CD14-positive monocyte (primary cell): ENCODE measurements around the gene LGR5. TPM values are rescaled to one million over a fixed set of nuclear protein-coding genes. Genes with fewer than 3 reads are reported as not detected.

Experiments used
- DNase-seq, 3 donors: peaks; one replicate each; pipeline ENCODE4 v3.0.0-alpha.2; 2011 to 2022
- H2AFZ ChIP-seq: 2 replicates; pipeline ENCODE4 v1.6.0; 2012; ENCODE audit warnings: mild to moderate bottlenecking, low read depth, low read length, inconsistent platforms; ENCODE audit not compliant: insufficient read depth, poor library complexity, severe bottlenecking
- H3K27ac ChIP-seq, 2 donors: 1 replicate in 1 of 2; 2 replicates in 1 of 2; pipeline ENCODE4 v1.5.1; 2012 to 2013; ENCODE audit warnings: low read length in 2 of 2, control low read depth in 1 of 2, inconsistent platforms in 1 of 2, low read depth in 1 of 2, mild to moderate bottlenecking in 1 of 2
- H3K27me3 ChIP-seq, 2 donors: one replicate each; pipeline versions ENCODE4 v1.6.0 to v1.6.1; 2011 to 2013; ENCODE audit warnings: low read length in 2 of 2; ENCODE audit not compliant: control insufficient read depth in 2 of 2, insufficient read depth in 2 of 2
- H3K36me3 ChIP-seq, 2 donors: replicated peaks in 1 of 2; 1 replicate in 1 of 2; 2 replicates in 1 of 2; pipeline versions ENCODE4 v1.5.1 to v1.6.1; 2012 to 2013; ENCODE audit warnings: low read length in 2 of 2, control low read depth in 1 of 2, inconsistent platforms in 1 of 2, mild to moderate bottlenecking in 1 of 2; ENCODE audit not compliant: insufficient read depth in 2 of 2, control insufficient read depth in 1 of 2
- H3K4me1 ChIP-seq, 2 donors: 1 replicate in 1 of 2; 2 replicates in 1 of 2; pipeline versions ENCODE4 v1.5.1 to v1.6.1; 2012 to 2013; ENCODE audit warnings: low read length in 2 of 2, control low read depth in 1 of 2, inconsistent platforms in 1 of 2, mild to moderate bottlenecking in 1 of 2, moderate library complexity in 1 of 2; ENCODE audit not compliant: insufficient read depth in 2 of 2, control insufficient read depth in 1 of 2
- H3K4me2 ChIP-seq: replicated peaks from 2 replicates; pipeline ENCODE3; 2012; ENCODE audit warnings: low read length, moderate library complexity, mild to moderate bottlenecking; ENCODE audit not compliant: poor library complexity, severe bottlenecking; ENCODE audit errors: extremely low read depth
- H3K4me3 ChIP-seq, 3 experiments: fragments of 200-600 bp in 1 of 3; sonication (generic) in 1 of 3; replicated peaks in 1 of 3; 1 replicate in 2 of 3; 2 replicates in 1 of 3; pipeline ENCODE4 v1.5.1; 2011 to 2013; ENCODE audit warnings: low read length in 3 of 3, mild to moderate bottlenecking in 3 of 3, control low read depth in 2 of 3, low read depth in 2 of 3, inconsistent platforms in 1 of 3, moderate library complexity in 1 of 3
- H3K79me2 ChIP-seq: 2 replicates; pipeline ENCODE4 v1.6.0; 2012; ENCODE audit warnings: mild to moderate bottlenecking, control low read depth, inconsistent platforms, low read length, moderate library complexity; ENCODE audit not compliant: insufficient read depth
- H3K9ac ChIP-seq: 2 replicates; pipeline ENCODE4 v1.6.0; 2017; ENCODE audit warnings: low read length, mild to moderate bottlenecking; ENCODE audit not compliant: insufficient read depth, poor library complexity, severe bottlenecking
- H3K9me3 ChIP-seq, 2 donors: replicated peaks in 1 of 2; 1 replicate in 1 of 2; 2 replicates in 1 of 2; pipeline versions ENCODE4 v1.5.1 to v1.6.1; 2012 to 2013; ENCODE audit warnings: low read length in 2 of 2, control low read depth in 1 of 2; ENCODE audit not compliant: control insufficient read depth in 1 of 2, insufficient read depth in 1 of 2
- H4K20me1 ChIP-seq: 2 replicates; pipeline ENCODE4 v1.6.0; 2012; ENCODE audit warnings: mild to moderate bottlenecking, low read length, control low read depth, moderate library complexity; ENCODE audit not compliant: insufficient read depth
- H3K27ac Mint-ChIP-seq, 7 donors: one replicate each; pipeline ENCODE4 v1.8.0; 2020; ENCODE audit warnings: mild to moderate bottlenecking in 7 of 7, mixed read lengths in 7 of 7, moderate library complexity in 6 of 7, inconsistent platforms in 2 of 7
- H3K27me3 Mint-ChIP-seq, 3 donors: one replicate each; pipeline ENCODE4 v1.8.0; 2021 to 2022; ENCODE audit warnings: low read depth in 3 of 3, mild to moderate bottlenecking in 3 of 3, mixed read lengths in 3 of 3, moderate library complexity in 3 of 3, inconsistent platforms in 1 of 3
- H3K36me3 Mint-ChIP-seq, 2 donors: one replicate each; pipeline ENCODE4 v1.8.0; 2020; ENCODE audit warnings: mixed read lengths in 2 of 2, inconsistent platforms in 1 of 2, mild to moderate bottlenecking in 1 of 2
- H3K4me1 Mint-ChIP-seq: one replicate; pipeline ENCODE4 v1.8.0; 2020; ENCODE audit warnings: mild to moderate bottlenecking, mixed read lengths
- H3K4me3 Mint-ChIP-seq, 2 donors: one replicate each; pipeline ENCODE4 v1.8.0; 2020; ENCODE audit warnings: mild to moderate bottlenecking in 2 of 2, mixed read lengths in 2 of 2, moderate library complexity in 1 of 2
- H3K9me3 Mint-ChIP-seq, 7 donors: one replicate each; pipeline ENCODE4 v1.8.0; 2020 to 2022; ENCODE audit warnings: mixed read lengths in 7 of 7, mild to moderate bottlenecking in 6 of 7, moderate library complexity in 6 of 7, inconsistent platforms in 2 of 7
- CTCF ChIP-seq: fragments of 200-600 bp; IDR thresholded peaks from one replicate; pipeline ENCODE4 v1.8.0; 2022; ENCODE audit warnings: antibody characterized with exemption, mild to moderate bottlenecking
- WGBS: methylation state at CpG from one replicate; pipeline ENCODE4 v1.1.5; 2013; ENCODE audit warnings: missing lambda C conversion rate; ENCODE audit not compliant: insufficient coverage; 5-methylcytosine and 5-hydroxymethylcytosine counted together
- intact Hi-C, 2 donors: fragments of 100-400 bp; cut with micrococcal nuclease; formaldehyde crosslinking; loops; one replicate each; pipeline versions ENCODE4 v1.15.0 to v1.15.1; 2023
- polyA plus RNA-seq, 3 donors: library from polyadenylated mRNA; depleted of rRNA in 1 of 3; unstranded in 2 of 3; stranded (reverse) in 1 of 3; fragments of 300-500 nt in 2 of 3; fragments of >200 nt in 1 of 3; fragmentation: Illumina TruSeq in 2 of 3; gene quantifications; 1 replicate in 2 of 3; 2 replicates in 1 of 3; pipeline ENCODE4 v1.2.3, GENCODE V29; 2012 to 2021

The LGR5 gene
- polyA plus RNA-seq, 3 donors, result not detected

- H4K20me1 ChIP-seq, result no peaks in the 10 kb centered on the region
- H3K27me3 ChIP-seq, result no peaks in the 10 kb centered on the region
- H3K9ac ChIP-seq, result no peak overlapping the region
- no peaks in the 10 kb centered on the region for H3K4me1 ChIP-seq
- no peak overlapping the region for H3K4me2 ChIP-seq
- H2AFZ ChIP-seq, result no peak overlapping the region
- no peaks in the 10 kb centered on the region for H3K9me3 Mint-ChIP-seq
- H3K4me3 ChIP-seq, result no peak overlapping the region
- no peak for TF ChIP-seq CTCF
- H3K9me3 ChIP-seq, result no peaks in the 10 kb centered on the region
- no peaks in the 10 kb centered on the region for H3K36me3 ChIP-seq
- no peaks in the 10 kb centered on the region for H3K4me1 Mint-ChIP-seq
- DNase-seq, result no peak
- H3K79me2 ChIP-seq, result no peaks in the 10 kb centered on the region
- no peak overlapping the region for H3K27ac ChIP-seq
- H3K27me3 Mint-ChIP-seq, result no peaks in the 10 kb centered on the region
- no peaks in the 10 kb centered on the region for H3K36me3 Mint-ChIP-seq
- intact Hi-C loops, result no loop called here
- no peak overlapping the region for H3K27ac Mint-ChIP-seq
- H3K4me3 Mint-ChIP-seq, result no peak overlapping the region
- no CpG with 5 or more reads among the region's 1 CpG for WGBS
Observed at GRCh38 chr12:71541583-71541982, 102.0 kb downstream of the LGR5 start.

GRCh38 chr12:71546322-71546861 is 106.8 kb downstream of the LGR5 start:
- H3K4me3 Mint-ChIP-seq, result no peak overlapping the region
- intact Hi-C loops, result no loop called here
- 60% methylated on average over 1 of the region's 2 CpGs for WGBS
- no peak for TF ChIP-seq CTCF
- no peaks in the 10 kb centered on the region for H3K36me3 Mint-ChIP-seq
- Histone ChIP-seq H2AFZ (no peak overlapping the region), H3K9me3 (no peaks in the 10 kb centered on the region), H3K4me3 (no peak overlapping the region), H3K4me2 (no peak overlapping the region), H4K20me1 (no peaks in the 10 kb centered on the region), H3K9ac (no peak overlapping the region), H3K36me3 (no peaks in the 10 kb centered on the region), H3K4me1 (no peaks in the 10 kb centered on the region), H3K27ac (no peak overlapping the region), H3K27me3 (no peaks in the 10 kb centered on the region), H3K79me2 (no peaks in the 10 kb centered on the region)
- no peaks in the 10 kb centered on the region for H3K9me3 Mint-ChIP-seq
- H3K4me1 Mint-ChIP-seq, result no peaks in the 10 kb centered on the region
- H3K27me3 Mint-ChIP-seq, result peaks cover 0 to 2% (median 0%) of the 10 kb centered on the region in 3 donors
- DNase-seq, result no peak
- no peak overlapping the region for H3K27ac Mint-ChIP-seq
